C4-2B (cell line): ENCODE measurements around the gene SRBD1.

Source experiments
- CTCF ChIP-seq: fragments of 450-650 bp; conservative IDR thresholded peaks from 2 replicates; pipeline ENCODE4 v1.5.1; 2017; ENCODE audit warnings: mild to moderate bottlenecking
- ZFX ChIP-seq: fragments of 450-650 bp; IDR thresholded peaks from 2 replicates; pipeline ENCODE4 v1.6.1; 2017

- TF ChIP-seq CTCF = no peak
- TF ChIP-seq ZFX = no peak
Observed at GRCh38 chr2:45397292-45397691, 213.8 kb downstream of the SRBD1 start.
